GM19463 (cell line): ENCODE results near the gene PSMA2.
A peak's percentile ranks its signal among the peaks of the same experiment; 100 is the strongest.
"Not testable (repeated sequence)": the region's sequence is repeated elsewhere in the genome, so short reads cannot be mapped to it uniquely, and the experiment has no call there.

Experiments used
- ATAC-seq: cut with Tn5 transposase; IDR thresholded peaks from one replicate; pipeline ENCODE4 v1.9.1; 2021; ENCODE audit warnings: mild to moderate bottlenecking, moderate library complexity; ENCODE audit not compliant: unreplicated experiment

PSMA2 gene

GRCh38 chr7:42907316-42907715 is 24.7 kb downstream of the PSMA2 start:
- ATAC-seq, result no peak

GRCh38 chr7:42906181-42906580 is 25.8 kb downstream of the PSMA2 start:
- no peak for ATAC-seq

GRCh38 chr7:42902331-42902730 is 29.6 kb downstream of the PSMA2 start:
- ATAC-seq, result no peak

GRCh38 chr7:42900842-42901241 is 31.1 kb downstream of the PSMA2 start:
- ATAC-seq, result no peak

- no peak for ATAC-seq
Measured at GRCh38 chr7:42893346-42894240, 38.4 kb downstream of the PSMA2 start.

- no peak for ATAC-seq
Measured at GRCh38 chr7:42886893-42887505, 45.0 kb downstream of the PSMA2 start.

- ATAC-seq, result no peak
Measured at GRCh38 chr7:42886129-42886528, 45.8 kb downstream of the PSMA2 start.

- ATAC-seq, result not testable (repeated sequence)
Measured at GRCh38 chr7:42885183-42885582, 46.8 kb downstream of the PSMA2 start.

GRCh38 chr7:42883950-42884349 is 48.0 kb downstream of the PSMA2 start:
- no peak for ATAC-seq

GRCh38 chr7:42880392-42880791 is 51.6 kb downstream of the PSMA2 start:
- ATAC-seq, result no peak

- no peak for ATAC-seq
Measured at GRCh38 chr7:42878303-42878702, 53.7 kb downstream of the PSMA2 start.

- ATAC-seq, result no peak
Measured at GRCh38 chr7:42877862-42878261, 54.1 kb downstream of the PSMA2 start.

GRCh38 chr7:42876182-42877068 is 55.5 kb downstream of the PSMA2 start:
- ATAC-seq, result peak; percentile 78

GRCh38 chr7:42869131-42870020 is 62.6 kb downstream of the PSMA2 start:
- peak; percentile 94 for ATAC-seq

- ATAC-seq, result no peak
Measured at GRCh38 chr7:42868480-42868879, 63.5 kb downstream of the PSMA2 start.
